Activated T-helper 2 cell treated with anti-CD3 and anti-CD28 coated beads, Interferon-gamma antibody, Interleukin-2, Interleukin-4, amounts not matched to agents 10 μg/mL and 5 μg/mL and 100 μg/mL, durations not matched to agents 14 hours and 24 hours and 36 hours (primary cell): Measurements from ENCODE around the gene LANCL2. TPM values are rescaled to one million over a fixed set of nuclear protein-coding genes. Genes with fewer than 3 reads are reported as not detected.

ENCODE experiments used
- DNase-seq: peaks from one replicate; pipeline ENCODE4 v3.0.0; 2021; ENCODE audit warnings: low spot score
- H3K27ac Mint-ChIP-seq: one replicate; pipeline ENCODE4 v1.8.0; 2021; ENCODE audit warnings: mixed read lengths
- H3K27me3 Mint-ChIP-seq: one replicate; pipeline ENCODE4 v1.8.0; 2021; ENCODE audit warnings: low read depth, mixed read lengths
- H3K36me3 Mint-ChIP-seq: one replicate; pipeline ENCODE4 v1.8.0; 2021; ENCODE audit warnings: low read depth, mixed read lengths
- H3K4me1 Mint-ChIP-seq: one replicate; pipeline ENCODE4 v1.8.0; 2021; ENCODE audit warnings: low read depth, mixed read lengths
- H3K4me3 Mint-ChIP-seq: one replicate; pipeline ENCODE4 v1.8.0; 2021; ENCODE audit warnings: low read depth, mild to moderate bottlenecking, moderate library complexity, mixed read lengths
- H3K9me3 Mint-ChIP-seq: one replicate; pipeline ENCODE4 v1.8.0; 2021; ENCODE audit warnings: mixed read lengths
- intact Hi-C: fragments of 100-400 bp; cut with micrococcal nuclease; formaldehyde crosslinking; loops from one replicate; pipeline ENCODE4 v1.15.1; 2023
- total RNA-seq: library from RNA; stranded (reverse); gene quantifications from 2 replicates; pipeline ENCODE4 v1.2.3, GENCODE V29; 2022

The LANCL2 gene, protein sequence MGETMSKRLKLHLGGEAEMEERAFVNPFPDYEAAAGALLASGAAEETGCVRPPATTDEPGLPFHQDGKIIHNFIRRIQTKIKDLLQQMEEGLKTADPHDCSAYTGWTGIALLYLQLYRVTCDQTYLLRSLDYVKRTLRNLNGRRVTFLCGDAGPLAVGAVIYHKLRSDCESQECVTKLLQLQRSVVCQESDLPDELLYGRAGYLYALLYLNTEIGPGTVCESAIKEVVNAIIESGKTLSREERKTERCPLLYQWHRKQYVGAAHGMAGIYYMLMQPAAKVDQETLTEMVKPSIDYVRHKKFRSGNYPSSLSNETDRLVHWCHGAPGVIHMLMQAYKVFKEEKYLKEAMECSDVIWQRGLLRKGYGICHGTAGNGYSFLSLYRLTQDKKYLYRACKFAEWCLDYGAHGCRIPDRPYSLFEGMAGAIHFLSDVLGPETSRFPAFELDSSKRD
- 8.6 and 9.5 TPM in 2 replicates for total RNA-seq

DNA sequence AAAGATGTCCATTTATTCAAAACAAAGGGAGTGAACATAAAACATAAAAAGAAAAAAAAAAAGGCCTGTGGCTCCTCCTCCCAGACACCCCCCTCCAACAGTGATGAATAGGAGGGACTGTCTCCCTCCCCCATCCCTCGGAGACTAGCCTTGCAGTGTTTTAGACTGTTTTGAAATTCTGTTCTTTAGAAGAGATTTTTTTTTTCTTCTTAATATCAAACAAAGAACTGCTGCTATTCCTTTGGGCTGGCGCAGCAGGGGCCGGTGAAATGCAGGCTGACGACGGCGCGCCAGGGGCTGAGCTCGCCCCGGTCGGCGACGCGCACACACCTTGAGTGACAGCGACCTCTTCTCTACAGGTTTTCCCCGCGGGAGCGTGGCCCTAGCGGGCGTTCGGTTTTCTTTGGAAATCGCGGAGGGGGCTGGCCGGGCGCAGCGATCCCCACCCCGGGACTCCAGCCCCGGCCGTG lies at the start of gene LANCL2:
TSS of gene LANCL2 (plus strand) at position 133 of the 470 bp plus-strand sequence. CDS start 689 bp downstream, outside the sequence.
- Mint-ChIP-seq H3K4me1 (peaks cover 18% of the 10 kb centered on the region), H3K27ac (peak within 1 kb of the TSS; percentile 98), H3K36me3 (peaks cover 12% of the 10 kb centered on the region), H3K9me3 (no peaks in the 10 kb centered on the region), H3K4me3 (peak within 1 kb of the TSS; percentile 97), H3K27me3 (peaks cover 3% of the 10 kb centered on the region)
- no peak for DNase-seq
- intact Hi-C loops: loop anchor here (1.0 to 5.0 kb wide), 7 partner anchors 52 to 697 kb away; partner anchors contain the start of genes MRPS17, SEC61G, SUMF2 and VOPP1

DNA sequence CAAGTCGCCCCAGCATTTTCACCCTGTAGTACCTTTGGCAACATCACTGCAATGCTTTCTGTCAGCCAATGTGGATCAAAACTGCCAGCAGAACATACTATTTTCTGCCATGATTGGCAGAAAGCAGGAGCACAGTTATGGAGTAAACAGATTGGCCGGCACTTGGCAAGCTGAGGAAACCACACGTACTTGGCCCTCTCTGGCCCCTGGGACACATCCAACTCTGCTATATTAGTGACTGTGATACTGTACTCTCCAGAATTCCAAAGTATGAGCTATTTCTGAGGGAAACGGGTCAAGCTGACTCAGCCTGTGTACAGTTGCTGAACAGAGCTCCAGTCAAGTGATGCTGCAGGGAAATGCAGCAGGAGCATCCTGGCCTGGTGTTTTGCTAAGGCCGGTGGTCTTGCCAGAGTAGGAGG lies 39.8 kb upstream of the LANCL2 start:
- intact Hi-C loops: no loop called here
- H3K27ac Mint-ChIP-seq: no peak overlapping the region
- no peaks in the 10 kb centered on the region for H3K36me3 Mint-ChIP-seq
- H3K4me3 Mint-ChIP-seq: no peak overlapping the region
- no peak for DNase-seq
- no peaks in the 10 kb centered on the region for H3K4me1 Mint-ChIP-seq
- H3K27me3 Mint-ChIP-seq: peaks cover 6% of the 10 kb centered on the region
- H3K9me3 Mint-ChIP-seq: no peaks in the 10 kb centered on the region

DNA sequence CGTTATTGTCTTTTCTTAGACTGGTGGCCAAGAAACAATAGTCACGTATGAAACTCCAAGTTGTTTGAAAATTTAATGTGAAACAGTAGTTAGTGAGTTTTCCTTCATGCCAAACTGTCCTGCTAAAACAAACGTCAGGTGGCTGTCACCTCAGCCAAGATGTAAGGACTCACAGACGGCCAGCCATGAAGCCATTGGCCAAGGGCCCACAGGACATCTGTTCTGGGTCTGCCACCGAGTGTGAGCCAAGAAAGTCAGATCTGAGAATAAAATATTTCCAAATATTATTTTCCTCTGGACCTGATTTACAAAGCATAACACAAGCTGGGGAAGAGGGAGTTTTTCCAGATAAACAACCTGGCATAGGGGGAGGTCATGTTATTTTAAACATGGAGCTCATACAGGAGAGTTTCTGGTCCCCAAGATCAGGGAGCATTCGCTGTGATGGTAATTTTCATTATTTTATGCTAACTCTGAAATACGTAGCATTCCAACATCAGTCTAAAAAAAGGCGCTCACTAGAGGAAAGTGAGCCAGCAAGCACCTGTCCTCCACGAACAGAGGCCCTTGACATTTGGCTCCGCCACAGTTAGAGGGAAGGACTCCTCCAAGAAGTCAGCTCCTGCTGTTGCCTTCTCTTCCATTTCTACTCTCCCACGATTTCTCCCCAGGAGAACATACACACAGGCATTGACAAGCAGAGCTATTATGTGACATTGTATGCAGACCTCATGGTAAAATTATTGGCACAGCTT lies 38.9 kb upstream of the LANCL2 start:
- Mint-ChIP-seq H3K27ac (no peak overlapping the region), H3K27me3 (peaks cover 4% of the 10 kb centered on the region), H3K4me1 (no peaks in the 10 kb centered on the region), H3K4me3 (no peak overlapping the region), H3K9me3 (no peaks in the 10 kb centered on the region), H3K36me3 (no peaks in the 10 kb centered on the region)
- intact Hi-C loops: no loop called here
- no peak for DNase-seq

DNA sequence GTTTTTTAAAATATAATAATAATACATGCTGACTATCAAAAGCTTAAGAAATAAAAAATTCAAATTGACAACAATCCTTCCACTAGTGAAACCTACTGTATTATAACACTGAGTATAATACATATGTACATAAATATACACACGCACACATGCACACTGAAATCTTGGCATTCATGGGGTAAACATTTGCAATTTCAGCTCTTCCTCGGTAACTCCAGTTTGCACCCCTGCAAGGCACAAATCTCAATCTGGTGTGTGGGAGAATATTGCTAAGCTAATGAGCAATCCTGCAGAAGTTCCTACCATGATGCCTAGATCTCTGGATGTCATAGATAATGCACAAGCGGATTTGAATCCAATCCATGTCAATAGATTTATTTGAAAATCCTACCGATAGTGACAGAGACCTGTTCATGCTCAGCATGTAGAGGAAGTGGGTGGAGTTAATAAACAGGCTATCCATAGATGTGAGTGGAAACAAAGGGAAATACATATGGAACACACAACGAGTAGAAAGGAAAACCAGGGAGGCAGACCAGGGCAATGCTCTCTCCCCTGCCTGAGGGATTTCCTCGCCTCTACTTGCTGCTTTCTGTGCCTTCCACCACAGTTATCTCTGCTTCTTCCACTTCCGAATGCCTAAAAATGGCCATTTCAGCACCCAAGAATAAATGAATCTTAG lies 38.1 kb upstream of the LANCL2 start:
- DNase-seq: no peak
- H3K9me3 Mint-ChIP-seq: no peaks in the 10 kb centered on the region
- no peaks in the 10 kb centered on the region for H3K36me3 Mint-ChIP-seq
- no peaks in the 10 kb centered on the region for H3K4me1 Mint-ChIP-seq
- intact Hi-C loops: no loop called here
- H3K4me3 Mint-ChIP-seq: no peak overlapping the region
- H3K27ac Mint-ChIP-seq: no peak overlapping the region
- peaks cover 5% of the 10 kb centered on the region for H3K27me3 Mint-ChIP-seq

DNA sequence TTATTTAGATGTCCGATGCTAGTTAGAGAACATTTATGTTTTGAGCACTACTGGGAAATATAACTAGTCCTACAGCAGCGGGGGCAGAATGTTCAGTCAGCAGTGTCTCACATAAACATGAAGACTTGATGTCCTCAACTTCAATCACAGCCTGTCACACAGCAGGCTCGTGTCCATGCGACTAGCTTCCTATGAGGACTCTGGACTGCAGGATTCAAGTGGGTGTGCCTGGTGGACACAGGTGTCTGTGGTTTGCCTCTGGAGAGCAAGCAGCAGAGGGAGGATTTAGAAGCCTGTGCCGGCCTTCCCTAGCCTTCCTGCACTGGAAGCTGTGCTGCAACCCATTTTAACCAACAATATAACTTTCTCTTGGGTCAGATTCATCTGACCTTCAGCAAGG lies 30.0 kb upstream of the LANCL2 start:
- no peaks in the 10 kb centered on the region for H3K36me3 Mint-ChIP-seq
- H3K27ac Mint-ChIP-seq: no peak overlapping the region
- no peak overlapping the region for H3K4me3 Mint-ChIP-seq

DNA sequence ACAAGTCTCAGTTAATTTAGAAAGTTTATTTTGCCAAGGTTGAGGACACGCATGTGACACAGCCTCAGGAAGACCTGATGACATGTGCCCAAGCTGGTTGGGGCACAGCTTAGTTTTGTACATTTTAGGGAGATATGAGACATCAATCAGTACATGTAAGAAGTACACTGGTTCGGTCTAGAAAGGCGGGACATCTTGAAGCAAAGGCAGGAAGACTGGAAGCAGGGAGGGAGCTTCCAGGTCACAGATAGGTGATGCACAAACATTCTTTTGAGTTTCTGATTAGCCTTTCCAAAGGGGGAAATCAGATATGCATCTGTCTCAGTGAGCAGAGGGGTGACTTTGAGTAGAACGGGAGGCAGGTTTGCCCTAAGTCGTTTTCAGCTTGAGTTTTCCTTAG lies 29.4 kb upstream of the LANCL2 start:
- no peak overlapping the region for H3K27ac Mint-ChIP-seq
- DNase-seq: no peak
- no peaks in the 10 kb centered on the region for H3K36me3 Mint-ChIP-seq
- no peaks in the 10 kb centered on the region for H3K4me1 Mint-ChIP-seq
- H3K27me3 Mint-ChIP-seq: peaks cover 18% of the 10 kb centered on the region
- H3K4me3 Mint-ChIP-seq: no peak overlapping the region
- intact Hi-C loops: no loop called here
- no peaks in the 10 kb centered on the region for H3K9me3 Mint-ChIP-seq

More for the DNA sequence above, 30.0 kb upstream of the LANCL2 start:
- no peak for DNase-seq
- peaks cover 18% of the 10 kb centered on the region for H3K27me3 Mint-ChIP-seq
- intact Hi-C loops: no loop called here
- H3K9me3 Mint-ChIP-seq: no peaks in the 10 kb centered on the region
- H3K4me1 Mint-ChIP-seq: no peaks in the 10 kb centered on the region

DNA sequence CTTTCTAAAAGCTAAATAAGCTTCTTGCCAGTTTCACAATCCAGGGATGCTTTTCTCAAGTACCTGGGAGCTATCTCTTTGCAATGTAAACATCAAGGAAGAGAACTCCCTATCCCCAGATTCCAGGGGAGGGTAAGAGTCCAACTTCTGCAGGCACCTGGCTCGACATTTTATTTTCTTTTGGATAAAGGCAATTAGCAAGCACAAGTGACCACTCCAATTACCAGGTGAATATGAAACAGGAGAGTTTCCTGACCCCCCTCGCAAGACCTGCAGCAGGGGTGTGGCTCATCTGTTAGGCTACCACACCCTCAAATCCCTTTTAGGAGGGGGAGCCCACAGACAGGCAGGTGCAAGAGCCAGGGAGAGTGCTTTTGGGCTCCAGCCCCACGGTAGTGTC lies 28.6 kb upstream of the LANCL2 start:
- intact Hi-C loops: no loop called here
- Mint-ChIP-seq H3K4me1 (no peaks in the 10 kb centered on the region), H3K27ac (no peak overlapping the region), H3K36me3 (no peaks in the 10 kb centered on the region), H3K9me3 (no peaks in the 10 kb centered on the region), H3K4me3 (no peak overlapping the region), H3K27me3 (peaks cover 18% of the 10 kb centered on the region)
- DNase-seq: no peak

DNA sequence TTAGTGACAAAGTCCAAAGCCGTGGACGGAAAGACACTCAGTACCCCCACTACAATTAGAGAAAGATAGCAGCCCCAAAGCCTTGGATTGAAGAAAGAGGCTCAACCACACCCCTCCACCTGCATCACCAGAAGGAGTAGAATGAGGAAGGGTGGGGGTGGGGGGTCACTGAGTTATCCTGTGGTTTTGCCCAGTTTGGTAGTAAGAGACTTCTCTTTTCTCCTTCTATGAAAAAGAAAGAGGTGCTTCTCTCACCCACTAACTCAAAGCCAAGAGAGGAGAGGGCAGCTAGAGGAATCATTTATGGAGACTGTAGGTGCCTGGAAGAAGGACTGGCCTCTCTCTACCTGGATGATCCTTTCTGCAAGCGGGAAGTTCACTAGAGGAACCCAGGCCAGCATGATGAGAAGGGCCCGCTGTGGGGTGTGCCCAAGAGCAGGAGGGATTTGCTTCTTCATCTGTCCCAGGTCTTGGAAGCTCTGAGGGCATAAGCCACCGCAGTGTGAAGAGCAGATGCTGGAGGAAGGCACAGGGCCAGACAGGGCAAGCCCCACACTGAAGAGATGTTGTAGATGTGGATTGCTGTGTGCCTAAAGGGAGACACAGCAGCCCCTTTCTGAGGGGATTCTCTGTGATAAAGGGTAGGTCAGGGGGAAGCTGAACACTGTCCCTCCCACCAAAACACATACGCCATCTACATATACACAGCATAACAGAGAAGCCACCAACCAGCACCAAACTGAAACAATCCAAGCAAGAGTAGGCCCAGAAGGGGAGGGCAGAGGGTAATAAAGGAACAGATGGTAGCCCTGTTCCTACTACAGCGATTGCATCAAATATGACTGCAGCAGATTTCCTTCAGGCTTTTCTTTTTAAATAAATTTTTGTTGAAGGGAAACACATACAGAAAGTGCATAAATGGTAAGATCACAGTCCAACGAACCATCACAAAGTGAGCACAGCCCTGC lies 25.8 kb upstream of the LANCL2 start:
- intact Hi-C loops: no loop called here
- Mint-ChIP-seq H3K27me3 (peaks cover 14% of the 10 kb centered on the region), H3K36me3 (no peaks in the 10 kb centered on the region), H3K4me3 (no peak overlapping the region), H3K9me3 (no peaks in the 10 kb centered on the region), H3K4me1 (no peaks in the 10 kb centered on the region), H3K27ac (no peak overlapping the region)
- no peak for DNase-seq

DNA sequence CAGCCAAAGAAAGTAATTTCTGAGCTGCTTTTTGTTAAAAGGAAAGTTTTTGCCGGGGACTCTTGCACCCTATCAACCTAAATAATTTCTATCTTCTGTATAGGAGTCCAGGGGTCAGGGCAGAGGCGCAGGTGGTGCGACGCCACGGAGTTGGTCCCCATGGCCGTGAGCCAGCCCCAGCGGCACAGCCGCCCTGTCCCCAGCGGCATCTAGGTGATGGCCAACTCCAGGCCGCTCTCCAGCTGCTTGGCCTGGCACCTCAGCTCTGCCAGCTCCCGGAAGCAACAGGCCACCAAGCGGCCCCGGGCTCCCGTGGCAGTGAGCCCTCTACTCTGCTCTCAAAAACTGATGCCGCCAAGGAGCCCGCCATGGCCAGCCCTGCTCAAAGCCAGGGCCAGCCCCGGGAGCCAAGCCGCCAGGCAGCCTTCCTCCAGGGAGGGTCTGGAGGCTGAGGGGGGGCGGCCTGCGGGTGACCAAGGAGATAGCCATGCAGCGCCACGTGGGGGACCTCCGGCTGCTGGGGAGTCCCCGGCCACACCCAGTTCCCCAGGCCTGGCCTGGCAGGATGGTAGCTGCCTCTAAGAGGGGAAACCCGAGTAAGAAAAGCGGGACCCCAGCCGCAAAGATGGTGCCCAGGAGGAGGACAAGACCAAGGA lies 22.8 kb upstream of the LANCL2 start:
- no peak for DNase-seq
- H3K27me3 Mint-ChIP-seq: peaks cover 8% of the 10 kb centered on the region
- no peak overlapping the region for H3K4me3 Mint-ChIP-seq
- intact Hi-C loops: no loop called here
- peaks cover 1% of the 10 kb centered on the region for H3K4me1 Mint-ChIP-seq
- H3K9me3 Mint-ChIP-seq: no peaks in the 10 kb centered on the region
- no peaks in the 10 kb centered on the region for H3K36me3 Mint-ChIP-seq
- H3K27ac Mint-ChIP-seq: no peak overlapping the region

DNA sequence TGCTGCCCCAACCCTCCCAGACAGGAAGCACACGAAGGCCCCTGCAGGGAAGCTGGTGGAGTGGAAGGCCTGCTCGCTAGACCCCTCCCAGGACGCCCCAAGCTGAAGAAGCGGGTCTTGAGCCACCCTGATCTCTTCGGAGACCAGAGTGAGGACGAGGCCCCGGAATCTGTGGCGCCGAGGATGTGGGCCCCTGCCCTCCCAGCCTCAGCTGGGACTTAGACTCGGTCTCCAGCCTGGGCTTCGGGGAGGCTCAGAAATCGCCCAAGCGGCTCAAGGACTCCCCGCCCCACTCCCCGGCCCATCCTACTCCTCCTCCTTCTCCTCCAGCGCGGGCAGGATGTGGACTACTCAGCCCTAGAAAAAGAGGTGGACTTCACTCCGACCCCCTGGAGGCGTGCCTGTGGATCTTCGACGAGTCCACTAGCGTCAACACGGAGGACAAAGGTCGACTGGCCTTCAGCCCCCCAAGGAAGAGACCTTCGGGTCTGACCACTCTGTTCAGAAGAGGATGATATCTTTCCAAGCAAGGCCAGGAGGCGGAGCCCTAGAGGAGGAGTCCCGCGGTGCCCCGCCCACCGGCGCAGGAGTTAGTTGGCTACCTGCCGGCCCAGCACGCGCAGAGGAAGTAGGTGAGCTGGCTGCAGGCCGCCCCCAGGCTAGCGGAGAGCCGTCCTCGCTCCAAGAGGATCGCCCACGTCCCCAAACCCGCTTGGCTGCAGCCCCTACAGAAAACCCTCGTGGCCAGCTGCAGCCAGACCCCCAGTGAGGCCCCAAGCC lies 21.9 kb upstream of the LANCL2 start:
- no peaks in the 10 kb centered on the region for H3K9me3 Mint-ChIP-seq
- peaks cover 9% of the 10 kb centered on the region for H3K27me3 Mint-ChIP-seq
- H3K4me1 Mint-ChIP-seq: peaks cover 5% of the 10 kb centered on the region
- H3K27ac Mint-ChIP-seq: no peak overlapping the region
- no peaks in the 10 kb centered on the region for H3K36me3 Mint-ChIP-seq
- H3K4me3 Mint-ChIP-seq: no peak overlapping the region
- intact Hi-C loops: no loop called here
- DNase-seq: no peak
